ENCODE results near the gene BEND6. TPM values are rescaled to one million over a fixed set of nuclear protein-coding genes. Genes with fewer than 3 reads are reported as not detected.

Gene BEND6
- total RNA-seq, 4 donors from 2014 or later: 0.98 to 1.8 (median 1.5) TPM; not detected in 1

DNA sequence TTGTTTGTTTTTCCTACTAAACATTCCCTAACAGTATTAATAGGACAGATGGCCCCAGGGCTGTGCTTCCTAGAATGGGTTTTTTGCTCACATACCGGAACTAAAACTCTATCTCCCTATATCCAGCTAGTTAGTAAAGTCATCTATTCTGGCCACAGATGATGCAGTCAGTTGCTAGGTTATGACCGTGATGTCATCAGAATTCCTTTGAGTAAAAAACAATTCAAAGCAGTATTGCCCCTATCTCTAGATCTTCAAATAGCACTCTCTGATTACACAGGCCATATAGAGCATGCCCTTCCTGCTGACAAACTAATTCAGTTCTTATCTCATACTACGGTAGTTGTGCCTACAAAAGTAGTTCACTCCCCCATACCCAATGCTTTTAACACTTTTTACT, 117.2 kb downstream of the BEND6 start:
- TF ChIP-seq CTCF (IDR thresholded peaks at IDR 0.05; ENCODE audit: low read depth): no peak

GRCh38 chr6:57074383-57074782, 119.5 kb downstream of the BEND6 start:
- TF ChIP-seq CTCF (IDR thresholded peaks at IDR 0.05; ENCODE audit: low read depth): no peak

- no peak for TF ChIP-seq CTCF (IDR thresholded peaks at IDR 0.05; ENCODE audit: low read depth)
Measured at GRCh38 chr6:57075092-57075491, 120.2 kb downstream of the BEND6 start.

Small RNAs within 50 kb of the gene (small RNA-seq; reads per million reads assigned to genes)
- gene FTH1P15 (not detected), gene RNU6-626P (not detected)

Other genes starting within 250 kb of the BEND6 start
- 10 to 100 TPM in 3 of 4 donors, 1 to 10 TPM in 1; 9.4 to 12.2 (median 11.6) TPM for gene KIAA1586, start 91.6 kb downstream of the BEND6 start, total RNA-seq
- 10 to 100 TPM; 64.3 to 83.5 (median 73.8) TPM for gene ZNF451, start 135.1 kb downstream of the BEND6 start, total RNA-seq
- 1 to 10 TPM; 3.0 to 5.9 (median 3.8) TPM for gene BAG2, start 217.2 kb downstream of the BEND6 start, total RNA-seq

Data from subcutaneous adipose tissue (tissue), 4 donors.